ENCODE measurements around the gene SPG7.
A peak's percentile ranks its signal among the peaks of the same experiment; 100 is the strongest.

The SPG7 gene

GRCh38 chr16:89554343-89554742 lies 46.1 kb downstream of the SPG7 start:
- TF ChIP-seq CTCF (conservative IDR thresholded peaks at IDR 0.05; ENCODE audit: control insufficient read depth, insufficient read depth, low read depth, low read length): no peak
- no peak overlapping the region for H3K4me3 ChIP-seq (ENCODE audit: control insufficient read depth, low read depth, low read length)
- no peak for DNase-seq (ENCODE audit: low read depth)

DNA sequence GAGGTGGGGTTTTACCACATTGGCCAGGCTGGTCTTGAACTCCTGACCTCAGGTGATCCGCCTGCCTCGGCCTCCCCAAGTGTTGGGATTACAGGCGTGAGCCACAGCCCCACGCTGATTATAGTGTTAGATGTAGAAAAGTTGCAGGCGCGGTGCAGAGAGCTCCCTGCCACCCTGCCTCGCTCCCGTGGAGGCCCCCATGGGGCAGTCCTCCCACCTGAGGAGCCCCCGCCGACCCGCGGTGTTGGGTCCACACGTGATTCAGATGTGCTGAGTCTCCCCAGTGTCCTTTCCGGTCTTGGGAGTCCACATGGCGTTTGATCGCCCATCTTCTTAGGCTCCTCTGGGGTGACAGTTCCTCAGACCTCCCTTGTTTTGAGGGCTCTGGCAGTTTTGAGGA lies 47.1 kb downstream of the SPG7 start:
- no peak for TF ChIP-seq CTCF (conservative IDR thresholded peaks at IDR 0.05; ENCODE audit: control insufficient read depth, insufficient read depth, low read depth, low read length)
- no peak for DNase-seq (ENCODE audit: low read depth)
- H3K4me3 ChIP-seq (ENCODE audit: control insufficient read depth, low read depth, low read length): no peak overlapping the region

GRCh38 chr16:89555780-89556179 lies 47.6 kb downstream of the SPG7 start:
- no peak for TF ChIP-seq CTCF (conservative IDR thresholded peaks at IDR 0.05; ENCODE audit: control insufficient read depth, insufficient read depth, low read depth, low read length)
- no peak overlapping the region for H3K4me3 ChIP-seq (ENCODE audit: control insufficient read depth, low read depth, low read length)
- no peak for DNase-seq (ENCODE audit: low read depth)

DNA sequence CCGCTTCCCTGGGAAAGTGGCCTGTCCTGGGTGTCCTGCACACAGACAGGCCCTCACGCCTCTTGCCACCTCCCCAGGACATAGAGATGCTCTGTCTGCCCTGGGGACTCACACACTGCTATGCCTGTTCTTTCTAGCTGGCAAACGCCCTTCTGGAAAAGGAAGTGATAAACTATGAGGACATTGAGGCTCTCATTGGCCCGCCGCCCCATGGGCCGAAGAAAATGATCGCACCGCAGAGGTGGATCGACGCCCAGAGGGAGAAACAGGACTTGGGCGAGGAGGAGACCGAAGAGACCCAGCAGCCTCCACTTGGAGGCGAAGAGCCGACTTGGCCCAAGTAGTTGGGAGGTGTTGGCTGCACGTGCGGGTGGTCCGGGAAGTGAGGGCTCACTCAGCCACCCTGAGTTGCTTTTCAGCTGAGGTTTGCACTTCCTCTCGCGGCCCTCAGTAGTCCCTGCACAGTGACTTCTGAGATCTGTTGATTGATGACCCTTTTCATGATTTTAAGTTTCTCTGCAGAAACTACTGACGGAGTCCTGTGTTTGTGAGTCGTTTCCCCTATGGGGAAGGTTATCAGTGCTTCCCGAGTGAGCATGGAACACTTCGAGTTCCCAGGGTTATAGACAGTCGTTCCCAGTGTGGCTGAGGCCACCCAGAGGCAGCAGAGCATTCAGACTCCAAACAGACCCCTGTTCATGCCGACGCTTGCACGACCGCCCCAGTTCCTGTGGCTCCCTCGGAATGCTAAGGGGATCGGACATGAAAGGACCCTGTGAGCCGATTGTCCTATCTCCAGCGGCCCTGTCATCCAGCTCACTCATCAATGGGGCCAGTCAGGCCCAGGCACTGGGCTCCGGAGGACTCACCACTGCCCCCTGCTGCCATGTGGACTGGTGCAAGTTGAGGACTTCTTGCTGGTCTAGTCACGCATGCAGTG lies 48.8 kb downstream of the SPG7 start:
- peak; percentile 87 for TF ChIP-seq CTCF (conservative IDR thresholded peaks at IDR 0.05; ENCODE audit: control insufficient read depth, insufficient read depth, low read depth, low read length)
- DNase-seq (ENCODE audit: low read depth): peak; percentile 81
- H3K4me3 ChIP-seq (ENCODE audit: control insufficient read depth, low read depth, low read length): no peak overlapping the region

DNA sequence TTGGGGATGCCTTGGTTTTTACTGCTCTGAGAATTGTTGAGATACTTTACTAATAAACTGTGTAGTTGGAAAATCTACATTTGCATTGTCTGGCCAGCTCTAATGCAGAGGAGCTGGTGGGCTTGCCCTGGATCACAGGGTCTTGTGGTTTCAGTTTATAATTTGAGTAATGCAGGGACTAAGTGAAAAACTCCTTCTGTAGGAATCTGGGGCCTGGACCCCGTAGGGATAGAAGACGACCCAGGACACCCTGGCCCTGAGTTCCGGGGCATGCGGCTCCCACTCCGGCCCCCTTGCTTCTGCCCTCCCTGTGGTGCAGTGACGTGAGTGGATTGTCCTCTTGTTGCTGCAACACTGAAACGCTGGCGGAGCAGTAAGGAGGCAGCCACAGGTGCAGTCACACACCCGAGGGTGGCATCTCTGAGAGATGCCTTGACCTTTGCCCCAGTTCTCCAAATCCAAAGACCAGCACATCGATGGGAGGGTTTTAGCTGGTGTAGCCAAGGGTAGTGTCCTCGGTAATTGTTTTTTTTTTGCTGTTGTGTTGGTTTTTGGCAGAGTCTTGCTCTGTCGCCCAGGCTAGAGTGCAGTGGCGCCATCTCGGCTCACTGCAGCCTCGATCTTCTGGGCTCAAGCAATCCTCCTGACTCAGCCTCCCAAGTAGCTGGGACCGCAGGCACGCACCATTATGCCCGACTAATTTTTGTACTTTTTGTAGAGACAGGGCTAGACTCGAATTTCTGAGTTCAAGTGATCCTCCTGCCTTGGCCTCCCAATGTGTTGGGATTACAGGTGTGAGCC lies 49.7 kb downstream of the SPG7 start:
- DNase-seq (ENCODE audit: low read depth): no peak
- TF ChIP-seq CTCF (conservative IDR thresholded peaks at IDR 0.05; ENCODE audit: control insufficient read depth, insufficient read depth, low read depth, low read length): no peak
- no peak overlapping the region for H3K4me3 ChIP-seq (ENCODE audit: control insufficient read depth, low read depth, low read length)

GRCh38 chr16:89560378-89561141 lies 52.4 kb downstream of the SPG7 start, which contains the start of gene RPL13:
Gene RPL13, plus strand, starts transcription at chr16:89560682. Its CDS starts 278 bp downstream, at chr16:89560960.
- peak within 1 kb of the TSS; percentile 91 for H3K4me3 ChIP-seq (ENCODE audit: control insufficient read depth, low read depth, low read length)
- DNase-seq (ENCODE audit: low read depth): peak; percentile 93
- TF ChIP-seq CTCF (conservative IDR thresholded peaks at IDR 0.05; ENCODE audit: control insufficient read depth, insufficient read depth, low read depth, low read length): no peak
